Nephron (organoid): ENCODE measurements around the gene HS6ST3.
A peak's percentile ranks its signal among the peaks of the same experiment; 100 is the strongest.

Experiments used
- H3K27ac Mint-ChIP-seq, 3 experiments: 2 replicates each; pipeline ENCODE4 v1.8.0; 2020; ENCODE audit warnings: mixed read lengths in 3 of 3, mild to moderate bottlenecking in 2 of 3, moderate library complexity in 1 of 3
- H3K27me3 Mint-ChIP-seq: 2 replicates; pipeline ENCODE4 v1.8.0; 2021; ENCODE audit warnings: low read depth, mild to moderate bottlenecking, moderate library complexity, mixed read lengths
- H3K36me3 Mint-ChIP-seq: 2 replicates; pipeline ENCODE4 v1.8.0; 2020; ENCODE audit warnings: low read depth, mixed read lengths
- H3K4me1 Mint-ChIP-seq: 2 replicates; pipeline ENCODE4 v1.8.0; 2020; ENCODE audit warnings: mixed read lengths
- H3K4me3 Mint-ChIP-seq, 3 experiments: 2 replicates each; pipeline ENCODE4 v1.8.0; 2020; ENCODE audit warnings: mild to moderate bottlenecking in 3 of 3, mixed read lengths in 3 of 3, moderate library complexity in 2 of 3
- H3K9me3 Mint-ChIP-seq: 2 replicates; pipeline ENCODE4 v1.8.0; 2020; ENCODE audit warnings: mixed read lengths
- TF ChIP-seq, protein P1 (sequence below), 3 experiments: fragments of 200-600 bp; sonication (generic); IDR thresholded peaks; one replicate each; pipeline ENCODE4 v1.5.0; 2021; ENCODE audit warnings: antibody characterized with exemption in 3 of 3; ENCODE audit not compliant: unreplicated experiment in 3 of 3

HS6ST3 gene

DNA sequence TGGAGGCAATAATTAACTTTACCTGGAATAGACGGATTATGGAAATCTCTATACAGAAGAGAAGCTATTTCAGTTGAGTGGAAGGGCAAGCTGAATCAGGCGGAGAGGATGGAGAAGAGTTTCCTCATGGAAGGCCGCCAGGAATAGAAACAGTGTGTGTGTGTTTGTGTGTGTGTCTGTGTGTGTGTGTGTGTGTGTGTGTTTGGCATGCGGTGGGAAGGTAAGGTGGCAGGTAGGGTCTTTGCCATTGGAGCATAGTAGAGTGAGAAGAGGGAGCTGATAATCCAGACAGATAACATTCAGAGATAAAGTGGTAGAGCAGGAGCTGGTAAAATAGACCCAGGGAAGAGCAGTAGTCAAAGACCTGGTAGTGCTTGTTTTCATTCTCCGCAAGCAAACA, 9.2 kb upstream of the HS6ST3 start:
- Mint-ChIP-seq H3K9me3 (no peaks in the 10 kb centered on the region), H3K27ac (no peak overlapping the region)

DNA sequence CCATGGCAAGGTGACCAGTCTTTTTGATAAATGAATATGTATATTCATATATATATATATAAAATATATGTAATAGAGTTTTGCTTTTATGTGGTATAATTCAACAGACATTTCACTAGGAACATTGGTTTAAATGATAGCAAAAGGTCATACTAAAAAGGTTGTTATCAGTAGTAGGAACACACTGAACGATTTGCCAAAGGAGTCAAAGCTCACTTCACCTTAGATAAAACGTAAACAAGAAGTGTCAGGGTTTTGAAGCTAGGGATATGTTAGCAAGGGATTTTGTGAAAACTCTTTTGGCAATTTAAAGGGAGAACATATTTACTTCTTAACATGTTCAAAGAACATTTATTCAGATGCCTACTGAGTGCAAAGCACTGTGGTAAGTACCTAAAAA, 8.0 kb upstream of the HS6ST3 start:
- Mint-ChIP-seq H3K27me3 (peaks cover 41% of the 10 kb centered on the region), H3K27ac (no peak overlapping the region), H3K4me3 (no peak overlapping the region), H3K36me3 (no peaks in the 10 kb centered on the region), H3K9me3 (no peaks in the 10 kb centered on the region), H3K4me1 (no peaks in the 10 kb centered on the region)
- TF ChIP-seq, protein P1, sequence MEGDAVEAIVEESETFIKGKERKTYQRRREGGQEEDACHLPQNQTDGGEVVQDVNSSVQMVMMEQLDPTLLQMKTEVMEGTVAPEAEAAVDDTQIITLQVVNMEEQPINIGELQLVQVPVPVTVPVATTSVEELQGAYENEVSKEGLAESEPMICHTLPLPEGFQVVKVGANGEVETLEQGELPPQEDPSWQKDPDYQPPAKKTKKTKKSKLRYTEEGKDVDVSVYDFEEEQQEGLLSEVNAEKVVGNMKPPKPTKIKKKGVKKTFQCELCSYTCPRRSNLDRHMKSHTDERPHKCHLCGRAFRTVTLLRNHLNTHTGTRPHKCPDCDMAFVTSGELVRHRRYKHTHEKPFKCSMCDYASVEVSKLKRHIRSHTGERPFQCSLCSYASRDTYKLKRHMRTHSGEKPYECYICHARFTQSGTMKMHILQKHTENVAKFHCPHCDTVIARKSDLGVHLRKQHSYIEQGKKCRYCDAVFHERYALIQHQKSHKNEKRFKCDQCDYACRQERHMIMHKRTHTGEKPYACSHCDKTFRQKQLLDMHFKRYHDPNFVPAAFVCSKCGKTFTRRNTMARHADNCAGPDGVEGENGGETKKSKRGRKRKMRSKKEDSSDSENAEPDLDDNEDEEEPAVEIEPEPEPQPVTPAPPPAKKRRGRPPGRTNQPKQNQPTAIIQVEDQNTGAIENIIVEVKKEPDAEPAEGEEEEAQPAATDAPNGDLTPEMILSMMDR (IDR thresholded peaks at IDR 0.05; ENCODE audit: unreplicated experiment in 3 of 3) = no peak

More for the DNA sequence above, 9.2 kb upstream of the HS6ST3 start:
- TF ChIP-seq, protein P1 (IDR thresholded peaks at IDR 0.05; ENCODE audit: unreplicated experiment in 3 of 3) = no peak
- H3K4me3 Mint-ChIP-seq = no peak overlapping the region
- H3K4me1 Mint-ChIP-seq = no peaks in the 10 kb centered on the region
- H3K36me3 Mint-ChIP-seq = no peaks in the 10 kb centered on the region
- H3K27me3 Mint-ChIP-seq = peaks cover 29% of the 10 kb centered on the region

DNA sequence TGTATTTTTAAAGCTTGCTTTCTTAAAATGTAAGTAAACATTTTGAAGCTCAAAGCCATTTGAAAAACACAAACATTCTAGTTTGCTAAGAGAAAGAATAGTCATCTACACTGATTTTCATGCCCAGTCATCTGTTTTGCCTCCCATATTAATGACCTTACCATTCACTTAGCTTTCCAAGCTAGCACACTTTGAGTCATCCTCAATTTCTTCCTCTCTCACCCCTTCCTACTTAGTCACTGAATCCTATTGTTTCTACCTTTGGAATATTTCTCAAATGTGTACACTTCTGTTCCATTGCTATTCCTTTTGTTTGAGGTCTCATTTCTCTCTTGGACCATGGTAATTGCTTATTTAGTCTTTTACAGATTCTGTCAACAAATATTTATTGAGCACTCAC, 7.3 kb upstream of the HS6ST3 start:
- no peaks in the 10 kb centered on the region for H3K36me3 Mint-ChIP-seq
- H3K4me1 Mint-ChIP-seq = no peaks in the 10 kb centered on the region
- TF ChIP-seq, protein P1 (IDR thresholded peaks at IDR 0.05; ENCODE audit: unreplicated experiment in 3 of 3) = no peak
- H3K9me3 Mint-ChIP-seq = no peaks in the 10 kb centered on the region
- peaks cover 48% of the 10 kb centered on the region for H3K27me3 Mint-ChIP-seq
- no peak overlapping the region for H3K27ac Mint-ChIP-seq
- no peak overlapping the region for H3K4me3 Mint-ChIP-seq

DNA sequence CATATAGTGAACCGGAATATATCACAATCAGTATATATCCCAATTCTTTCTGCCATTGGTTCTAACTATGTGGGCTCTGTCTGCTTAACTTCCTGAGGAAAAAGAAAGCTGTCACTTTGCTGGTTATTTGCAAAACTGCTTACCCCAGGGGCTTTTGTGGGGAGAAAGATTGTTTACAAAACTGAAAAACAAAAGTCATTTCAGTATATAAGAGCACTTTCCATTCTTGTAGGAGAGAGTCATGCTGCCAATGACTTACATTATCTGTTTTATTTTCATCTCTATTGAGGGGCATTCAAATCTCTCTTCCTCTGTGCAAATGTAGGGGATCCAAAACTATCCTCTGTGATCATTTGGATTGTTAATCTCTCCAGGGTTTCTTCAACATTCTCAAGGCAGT, 3.2 kb upstream of the HS6ST3 start:
- H3K9me3 Mint-ChIP-seq = no peaks in the 10 kb centered on the region
- H3K4me3 Mint-ChIP-seq = no peak overlapping the region
- H3K27ac Mint-ChIP-seq = no peak overlapping the region
- no peaks in the 10 kb centered on the region for H3K4me1 Mint-ChIP-seq
- H3K27me3 Mint-ChIP-seq = peaks cover 74% of the 10 kb centered on the region
- no peaks in the 10 kb centered on the region for H3K36me3 Mint-ChIP-seq
- TF ChIP-seq, protein P1 (IDR thresholded peaks at IDR 0.05; ENCODE audit: unreplicated experiment in 3 of 3) = no peak

DNA sequence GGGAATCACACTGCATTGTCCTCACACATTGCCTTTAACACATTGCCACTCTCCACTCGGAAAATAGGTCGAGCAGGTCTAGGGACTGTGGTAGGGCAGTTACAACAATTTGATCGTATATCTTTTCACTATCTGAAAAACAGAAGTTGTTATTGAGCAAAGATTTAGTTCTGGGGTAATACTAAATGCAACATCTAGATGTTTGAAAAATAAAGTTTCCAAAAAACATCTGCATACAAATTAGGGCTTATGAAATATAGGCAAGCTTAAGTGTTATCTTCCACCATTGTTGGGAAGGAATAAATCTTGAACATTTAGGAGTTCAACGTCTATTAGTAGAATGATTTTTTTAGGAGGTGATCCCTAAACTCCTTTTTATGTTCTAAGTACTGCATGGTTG, 768 bp upstream of the HS6ST3 start:
- H3K4me3 Mint-ChIP-seq = peak overlapping the region; percentile 80 to 88 (median 87)
- no peaks in the 10 kb centered on the region for H3K9me3 Mint-ChIP-seq
- peaks cover 88% of the 10 kb centered on the region for H3K27me3 Mint-ChIP-seq
- no peak overlapping the region for H3K27ac Mint-ChIP-seq
- H3K4me1 Mint-ChIP-seq = no peaks in the 10 kb centered on the region
- TF ChIP-seq, protein P1 (IDR thresholded peaks at IDR 0.05; ENCODE audit: unreplicated experiment in 3 of 3) = no peak
- no peaks in the 10 kb centered on the region for H3K36me3 Mint-ChIP-seq

DNA sequence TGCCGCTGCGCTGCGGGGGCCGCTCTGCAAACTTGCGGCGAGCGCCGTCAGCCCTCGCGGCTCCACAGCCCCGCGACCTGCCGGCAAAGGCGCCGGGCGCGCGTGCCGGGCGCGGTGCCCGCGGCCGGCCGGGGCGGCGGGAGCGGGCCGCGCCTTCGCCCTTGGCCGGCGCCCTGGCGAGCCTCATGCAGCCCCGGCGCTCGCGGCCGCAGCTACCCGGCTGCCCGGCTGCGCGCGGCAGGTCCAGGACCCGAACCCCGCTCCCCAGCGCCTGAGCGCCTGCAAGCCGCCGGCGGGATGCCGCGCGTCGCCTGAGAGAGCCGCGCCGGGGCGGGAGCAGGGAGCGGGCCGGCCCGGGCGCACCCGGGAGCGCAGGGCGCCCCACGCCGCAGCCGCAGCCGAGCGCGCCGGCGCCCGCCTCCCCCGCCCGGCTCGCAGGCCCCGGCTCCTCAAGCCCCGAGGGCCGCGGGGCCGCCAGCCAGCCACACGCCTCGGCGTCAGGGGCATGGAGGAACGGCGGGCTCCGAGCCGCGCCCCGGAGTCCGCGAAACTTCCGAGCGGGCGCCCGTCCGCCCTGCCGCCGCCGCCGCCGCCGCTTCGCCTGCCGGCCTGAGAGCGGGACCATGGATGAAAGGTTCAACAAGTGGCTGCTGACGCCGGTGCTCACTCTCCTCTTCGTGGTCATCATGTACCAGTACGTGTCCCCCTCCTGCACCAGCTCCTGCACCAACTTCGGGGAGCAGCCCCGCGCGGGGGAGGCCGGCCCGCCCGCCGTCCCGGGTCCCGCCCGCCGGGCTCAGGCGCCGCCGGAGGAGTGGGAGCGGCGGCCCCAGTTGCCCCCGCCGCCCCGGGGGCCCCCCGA, 564 bp downstream of the HS6ST3 start:
- Mint-ChIP-seq H3K4me3 (peak overlapping the region; percentile 51 to 71 (median 60)), H3K4me1 (no peaks in the 10 kb centered on the region), H3K27ac (no peak overlapping the region), H3K9me3 (no peaks in the 10 kb centered on the region), H3K36me3 (no peaks in the 10 kb centered on the region), H3K27me3 (peaks cover 90% of the 10 kb centered on the region)
- TF ChIP-seq, protein P1 (IDR thresholded peaks at IDR 0.05; ENCODE audit: unreplicated experiment in 3 of 3) = no peak
